Progenitor cell of endocrine pancreas (in vitro differentiated cells): ENCODE measurements around the gene SAMMSON. TPM values are rescaled to one million over a fixed set of nuclear protein-coding genes. Genes with fewer than 3 reads are reported as not detected.

Experiments
- DNase-seq: peaks from one replicate; pipeline ENCODE4 v3.0.0; 2021; ENCODE audit warnings: low spot score; ENCODE audit not compliant: unreplicated experiment
- H3K27ac Mint-ChIP-seq: 2 replicates; pipeline ENCODE4 v1.8.0; 2021; ENCODE audit warnings: mild to moderate bottlenecking, moderate library complexity, mixed read lengths
- H3K27me3 Mint-ChIP-seq: 2 replicates; pipeline ENCODE4 v1.8.0; 2021; ENCODE audit warnings: mixed read lengths
- H3K36me3 Mint-ChIP-seq: 2 replicates; pipeline ENCODE4 v1.8.0; 2022; ENCODE audit warnings: mixed read lengths; ENCODE audit not compliant: insufficient read depth
- H3K4me1 Mint-ChIP-seq: 2 replicates; pipeline ENCODE4 v1.8.0; 2021; ENCODE audit warnings: low read depth, mixed read lengths
- H3K4me3 Mint-ChIP-seq: 2 replicates; pipeline ENCODE4 v1.8.0; 2021; ENCODE audit warnings: low read depth, mild to moderate bottlenecking, moderate library complexity, mixed read lengths
- H3K9me3 Mint-ChIP-seq: 2 replicates; pipeline ENCODE4 v1.8.0; 2021; ENCODE audit warnings: low read depth, mixed read lengths
- CTCF ChIP-seq: fragments of 200-600 bp; sonication (generic); IDR thresholded peaks from one replicate; pipeline ENCODE4 v1.5.0; 2021; ENCODE audit warnings: antibody characterized with exemption, mild to moderate bottlenecking; ENCODE audit not compliant: unreplicated experiment
- long read RNA-seq: library from polyadenylated mRNA; unstranded; transcript quantifications from one replicate; pipeline ENCODE4 v2.0.0, GENCODE V29; 2020
- total RNA-seq: library from RNA; stranded (reverse); gene quantifications from 2 replicates; pipeline ENCODE4 v1.2.1, GENCODE V29; 2021

The SAMMSON gene
- 0.17 TPM in 1 of 2 replicates, not detected in the other for total RNA-seq
- long read RNA-seq: 0 reads

- no peak for TF ChIP-seq CTCF
- DNase-seq: no peak
- Mint-ChIP-seq H3K27me3 (no peaks in the 10 kb centered on the region), H3K36me3 (peaks cover 2% of the 10 kb centered on the region), H3K4me3 (no peak within 1 kb of the TSS), H3K9me3 (peaks cover 2% of the 10 kb centered on the region), H3K4me1 (peaks cover 10% of the 10 kb centered on the region), H3K27ac (peak within 1 kb of the TSS; percentile 21)
Measured at GRCh38 chr3:69999140-70000027, at the start of gene SAMMSON. Gene SAMMSON (plus strand): TSS chr3:69999733.

GRCh38 chr3:69951616-69952015 is 47.9 kb upstream of the SAMMSON start:
- Mint-ChIP-seq H3K36me3 (peaks cover 3% of the 10 kb centered on the region), H3K4me3 (no peak overlapping the region), H3K9me3 (no peaks in the 10 kb centered on the region), H3K27ac (no peak overlapping the region), H3K4me1 (peaks cover 19% of the 10 kb centered on the region), H3K27me3 (no peaks in the 10 kb centered on the region)
- no peak for DNase-seq
- TF ChIP-seq CTCF: no peak

- Mint-ChIP-seq H3K4me3 (no peak overlapping the region), H3K27me3 (no peaks in the 10 kb centered on the region), H3K27ac (no peak overlapping the region), H3K4me1 (no peaks in the 10 kb centered on the region), H3K9me3 (no peaks in the 10 kb centered on the region), H3K36me3 (peaks cover 22% of the 10 kb centered on the region)
- no peak for DNase-seq
- TF ChIP-seq CTCF: no peak
Measured at GRCh38 chr3:69959581-69959980, 40.0 kb upstream of the SAMMSON start.

- TF ChIP-seq CTCF: no peak
- H3K27ac Mint-ChIP-seq: no peak overlapping the region
- no peak overlapping the region for H3K4me3 Mint-ChIP-seq
- no peaks in the 10 kb centered on the region for H3K27me3 Mint-ChIP-seq
- peaks cover 30% of the 10 kb centered on the region for H3K36me3 Mint-ChIP-seq
- DNase-seq: no peak
- no peaks in the 10 kb centered on the region for H3K9me3 Mint-ChIP-seq
- no peaks in the 10 kb centered on the region for H3K4me1 Mint-ChIP-seq
Measured at GRCh38 chr3:69961706-69962439, 37.7 kb upstream of the SAMMSON start.

GRCh38 chr3:69963643-69964042 is 35.9 kb upstream of the SAMMSON start:
- Mint-ChIP-seq H3K4me3 (no peak overlapping the region), H3K9me3 (no peaks in the 10 kb centered on the region), H3K27me3 (no peaks in the 10 kb centered on the region), H3K36me3 (peaks cover 27% of the 10 kb centered on the region), H3K4me1 (no peaks in the 10 kb centered on the region), H3K27ac (no peak overlapping the region)
- no peak for TF ChIP-seq CTCF
- DNase-seq: no peak
